WTC11 (cell line): Measurements from ENCODE around the gene CTAG1B. TPM values are rescaled to one million over a fixed set of nuclear protein-coding genes. Genes with fewer than 3 reads are reported as not detected.

Experiments
- ATAC-seq: fragments of 200-7000 bp; cut with Tn5 transposase; 2 replicates; pipeline ENCODE4 v1.10.0; 2021; ENCODE audit warnings: mild to moderate bottlenecking, moderate library complexity
- CTCF ChIA-PET: fragments of 300-600 bp; sonication (Branson Sonifier 250); formaldehyde crosslinking; loops from one replicate; lab custom pipeline; 2021; ENCODE audit warnings: antibody characterized with exemption; lab: Charles Lee
- POLR2A ChIA-PET: fragments of 350-600 bp; sonication (Branson Sonifier 250); formaldehyde crosslinking; loops from one replicate; lab custom pipeline; 2021; ENCODE audit warnings: antibody characterized with exemption; lab: Charles Lee
- DNase-seq: peaks from one replicate; pipeline ENCODE4 v3.0.0; 2021; ENCODE audit warnings: low spot score
- H3K27ac Mint-ChIP-seq: 2 replicates; pipeline ENCODE4 v1.8.0; 2021; ENCODE audit warnings: mixed read lengths
- H3K27me3 Mint-ChIP-seq: 2 replicates; pipeline ENCODE4 v1.8.0; 2021; ENCODE audit warnings: low read depth, mild to moderate bottlenecking, moderate library complexity, mixed read lengths
- H3K36me3 Mint-ChIP-seq: 2 replicates; pipeline ENCODE4 v1.8.0; 2021; ENCODE audit warnings: mixed read lengths
- H3K4me1 Mint-ChIP-seq: 2 replicates; pipeline ENCODE4 v1.8.0; 2022; ENCODE audit warnings: mixed read lengths
- H3K4me3 Mint-ChIP-seq: 2 replicates; pipeline ENCODE4 v1.8.0; 2021; ENCODE audit warnings: mild to moderate bottlenecking, moderate library complexity, mixed read lengths
- H3K9me3 Mint-ChIP-seq: 2 replicates; pipeline ENCODE4 v1.8.0; 2021; ENCODE audit warnings: mixed read lengths
- ELF4 ChIP-seq: sonication (generic); formaldehyde crosslinking; IDR thresholded peaks from 2 replicates; pipeline ENCODE4 v1.8.1; 2022; ENCODE audit warnings: low read depth, mild to moderate bottlenecking, moderate library complexity, missing genetic modification reagents
- ESRRA ChIP-seq: sonication (generic); formaldehyde crosslinking; IDR thresholded peaks from 2 replicates; pipeline ENCODE4 v1.8.1; 2022; ENCODE audit warnings: mild to moderate bottlenecking, missing genetic modification reagents, borderline replicate concordance
- FOXP1 ChIP-seq: sonication (generic); formaldehyde crosslinking; IDR thresholded peaks from 2 replicates; pipeline ENCODE4 v1.8.0; 2022; ENCODE audit warnings: missing genetic modification reagents, mild to moderate bottlenecking, moderate library complexity, borderline replicate concordance
- GTF2I ChIP-seq: fragments of 250-450 bp; sonication (Bioruptor Pico); conservative IDR thresholded peaks from 2 replicates; pipeline ENCODE4 v1.4.0; 2021; ENCODE audit warnings: mild to moderate bottlenecking
- JUN ChIP-seq: sonication (generic); formaldehyde crosslinking; IDR thresholded peaks from 2 replicates; pipeline ENCODE4 v1.8.0; 2023; ENCODE audit warnings: mild to moderate bottlenecking, missing genetic modification reagents
- RORB ChIP-seq: fragments of 250-450 bp; sonication (Bioruptor Pico); IDR thresholded peaks from 2 replicates; pipeline ENCODE4 v1.9.0; 2021; ENCODE audit warnings: mild to moderate bottlenecking
- SMAD4 ChIP-seq: sonication (generic); formaldehyde crosslinking; IDR thresholded peaks from 2 replicates; pipeline ENCODE4 v1.8.0; 2022; ENCODE audit warnings: mild to moderate bottlenecking, missing genetic modification reagents
- SP1 ChIP-seq: sonication (generic); formaldehyde crosslinking; conservative IDR thresholded peaks from 2 replicates; pipeline ENCODE4 v1.8.1; 2022; ENCODE audit warnings: missing genetic modification reagents
- TEAD1 ChIP-seq: sonication (generic); formaldehyde crosslinking; IDR thresholded peaks from 2 replicates; pipeline ENCODE4 v1.8.0; 2022; ENCODE audit warnings: mild to moderate bottlenecking, missing genetic modification reagents
- ZNF121 ChIP-seq: sonication (generic); formaldehyde crosslinking; IDR thresholded peaks from 2 replicates; pipeline ENCODE4 v1.8.0; 2023; ENCODE audit warnings: missing genetic modification reagents
- ZNF138 ChIP-seq: sonication (generic); formaldehyde crosslinking; conservative IDR thresholded peaks from 2 replicates; pipeline ENCODE4 v1.8.1; 2022; ENCODE audit warnings: mild to moderate bottlenecking, moderate library complexity, missing genetic modification reagents
- ZNF219 ChIP-seq: sonication (generic); formaldehyde crosslinking; IDR thresholded peaks from 2 replicates; pipeline ENCODE4 v1.8.0; 2023; ENCODE audit warnings: missing genetic modification reagents, mild to moderate bottlenecking, borderline replicate concordance
- ZNF317 ChIP-seq: sonication (generic); formaldehyde crosslinking; IDR thresholded peaks from 2 replicates; pipeline ENCODE4 v1.8.1; 2023; ENCODE audit warnings: low read depth, mild to moderate bottlenecking, moderate library complexity, missing genetic modification reagents, borderline replicate concordance
- ZNF423 ChIP-seq: fragments of 250-450 bp; sonication (Bioruptor Pico); IDR thresholded peaks from 2 replicates; pipeline ENCODE4 v2.1.2; 2022; ENCODE audit warnings: mild to moderate bottlenecking, moderate library complexity
- total RNA-seq: library from RNA; stranded (reverse); gene quantifications from 3 replicates; pipeline ENCODE4 v1.2.3, GENCODE V29; 2021
- TF ChIP-seq, protein P1 (sequence below): sonication (generic); formaldehyde crosslinking; IDR thresholded peaks from 2 replicates; pipeline ENCODE4 v1.8.0; 2023; ENCODE audit warnings: missing genetic modification reagents
- TF ChIP-seq, protein P2 (sequence below): sonication (generic); formaldehyde crosslinking; IDR thresholded peaks from 2 replicates; pipeline ENCODE4 v1.8.1; 2022; ENCODE audit warnings: low read depth, missing genetic modification reagents, borderline replicate concordance
- TF ChIP-seq, protein P3 (sequence below): sonication (generic); formaldehyde crosslinking; IDR thresholded peaks from 2 replicates; pipeline ENCODE4 v1.8.1; 2023; ENCODE audit warnings: mild to moderate bottlenecking, missing genetic modification reagents
- TF ChIP-seq, protein P4 (sequence below): sonication (generic); formaldehyde crosslinking; IDR thresholded peaks from 2 replicates; pipeline ENCODE4 v1.8.1; 2023; ENCODE audit warnings: mild to moderate bottlenecking, missing genetic modification reagents, moderate library complexity
- TF ChIP-seq, protein P5 (sequence below): sonication (generic); formaldehyde crosslinking; IDR thresholded peaks from 2 replicates; pipeline ENCODE4 v1.8.1; 2022; ENCODE audit warnings: mild to moderate bottlenecking, moderate library complexity, missing genetic modification reagents
- TF ChIP-seq, protein P6 (sequence below): fragments of 250-450 bp; sonication (Bioruptor Pico); IDR thresholded peaks from 2 replicates; pipeline ENCODE4 v1.9.0; 2021; ENCODE audit warnings: mild to moderate bottlenecking, borderline replicate concordance
- TF ChIP-seq, protein P7 (sequence below): fragments of 250-450 bp; sonication (Bioruptor Pico); IDR thresholded peaks from 2 replicates; pipeline ENCODE4 v1.8.0; 2021; ENCODE audit warnings: mild to moderate bottlenecking

CTAG1B gene
- total RNA-seq, 1 experiment from 2014 or later: not detected

DNA sequence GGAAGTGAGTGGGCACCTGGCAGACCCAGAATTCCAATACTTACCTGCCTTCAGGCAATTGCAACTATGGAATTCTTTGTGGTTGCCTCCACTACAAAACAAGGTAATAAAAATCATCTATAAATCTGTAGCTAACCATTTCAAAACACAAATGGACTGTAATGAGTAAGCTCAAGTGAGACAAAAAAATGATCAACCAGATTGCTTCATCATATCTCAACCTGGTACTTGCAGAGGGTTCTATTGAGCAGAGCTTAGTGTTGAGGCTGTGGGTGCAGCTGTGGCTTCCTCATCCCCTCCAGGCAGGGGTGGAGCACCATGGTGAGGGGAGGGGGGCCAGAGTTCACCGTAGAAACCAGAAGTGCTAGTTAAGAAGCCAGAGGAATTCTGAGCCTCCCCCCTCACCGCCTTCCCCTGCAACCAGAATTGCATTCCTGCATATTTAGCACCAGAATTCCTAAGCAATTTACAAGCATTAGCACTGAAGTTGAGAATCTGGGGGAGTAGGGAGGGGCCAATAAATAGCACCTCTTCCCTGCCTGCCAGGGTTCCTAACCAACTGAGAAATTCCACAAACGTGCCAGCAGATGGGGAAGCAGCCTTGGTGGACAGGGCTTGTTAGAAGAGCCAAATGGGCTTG is 22.7 kb downstream of the CTAG1B start:
- Mint-ChIP-seq H3K36me3 (peaks cover 15% of the 10 kb centered on the region), H3K4me3 (no peak overlapping the region), H3K27ac (peak overlapping the region; percentile 49; the same call in 1 of the 2 replicates), H3K27me3 (peaks cover 13% of the 10 kb centered on the region), H3K9me3 (peaks cover 23% of the 10 kb centered on the region), H3K4me1 (peaks cover 22% of the 10 kb centered on the region)
- CTCF ChIA-PET: interaction anchor here (1.2 kb wide), 1 partner anchor 152 kb away, joined by 3 read pairs; no protein-coding TSS in a partner anchor
- DNase-seq: peak; percentile 78
- TF ChIP-seq, protein P1, sequence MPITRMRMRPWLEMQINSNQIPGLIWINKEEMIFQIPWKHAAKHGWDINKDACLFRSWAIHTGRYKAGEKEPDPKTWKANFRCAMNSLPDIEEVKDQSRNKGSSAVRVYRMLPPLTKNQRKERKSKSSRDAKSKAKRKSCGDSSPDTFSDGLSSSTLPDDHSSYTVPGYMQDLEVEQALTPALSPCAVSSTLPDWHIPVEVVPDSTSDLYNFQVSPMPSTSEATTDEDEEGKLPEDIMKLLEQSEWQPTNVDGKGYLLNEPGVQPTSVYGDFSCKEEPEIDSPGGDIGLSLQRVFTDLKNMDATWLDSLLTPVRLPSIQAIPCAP: no peak
- TF ChIP-seq, protein P2, sequence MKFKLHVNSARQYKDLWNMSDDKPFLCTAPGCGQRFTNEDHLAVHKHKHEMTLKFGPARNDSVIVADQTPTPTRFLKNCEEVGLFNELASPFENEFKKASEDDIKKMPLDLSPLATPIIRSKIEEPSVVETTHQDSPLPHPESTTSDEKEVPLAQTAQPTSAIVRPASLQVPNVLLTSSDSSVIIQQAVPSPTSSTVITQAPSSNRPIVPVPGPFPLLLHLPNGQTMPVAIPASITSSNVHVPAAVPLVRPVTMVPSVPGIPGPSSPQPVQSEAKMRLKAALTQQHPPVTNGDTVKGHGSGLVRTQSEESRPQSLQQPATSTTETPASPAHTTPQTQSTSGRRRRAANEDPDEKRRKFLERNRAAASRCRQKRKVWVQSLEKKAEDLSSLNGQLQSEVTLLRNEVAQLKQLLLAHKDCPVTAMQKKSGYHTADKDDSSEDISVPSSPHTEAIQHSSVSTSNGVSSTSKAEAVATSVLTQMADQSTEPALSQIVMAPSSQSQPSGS (CRISPR knock-in tag): no peak
- TF ChIP-seq ZNF423 (CRISPR knock-in tag) (no peak), ZNF138 (CRISPR knock-in tag) (no peak), TEAD1 (CRISPR knock-in tag) (peak; percentile 68; the same call in 1 of the 2 replicates), ZNF219 (CRISPR knock-in tag) (no peak), GTF2I (no peak), JUN (no peak), FOXP1 (CRISPR knock-in tag) (no peak), SP1 (CRISPR knock-in tag) (0 out of 2 replicates have a peak, but pooled peaks have one; percentile 15), SMAD4 (no peak)
- TF ChIP-seq, protein P3, sequence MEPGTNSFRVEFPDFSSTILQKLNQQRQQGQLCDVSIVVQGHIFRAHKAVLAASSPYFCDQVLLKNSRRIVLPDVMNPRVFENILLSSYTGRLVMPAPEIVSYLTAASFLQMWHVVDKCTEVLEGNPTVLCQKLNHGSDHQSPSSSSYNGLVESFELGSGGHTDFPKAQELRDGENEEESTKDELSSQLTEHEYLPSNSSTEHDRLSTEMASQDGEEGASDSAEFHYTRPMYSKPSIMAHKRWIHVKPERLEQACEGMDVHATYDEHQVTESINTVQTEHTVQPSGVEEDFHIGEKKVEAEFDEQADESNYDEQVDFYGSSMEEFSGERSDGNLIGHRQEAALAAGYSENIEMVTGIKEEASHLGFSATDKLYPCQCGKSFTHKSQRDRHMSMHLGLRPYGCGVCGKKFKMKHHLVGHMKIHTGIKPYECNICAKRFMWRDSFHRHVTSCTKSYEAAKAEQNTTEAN (CRISPR knock-in tag): no peak
- TF ChIP-seq, protein P4, sequence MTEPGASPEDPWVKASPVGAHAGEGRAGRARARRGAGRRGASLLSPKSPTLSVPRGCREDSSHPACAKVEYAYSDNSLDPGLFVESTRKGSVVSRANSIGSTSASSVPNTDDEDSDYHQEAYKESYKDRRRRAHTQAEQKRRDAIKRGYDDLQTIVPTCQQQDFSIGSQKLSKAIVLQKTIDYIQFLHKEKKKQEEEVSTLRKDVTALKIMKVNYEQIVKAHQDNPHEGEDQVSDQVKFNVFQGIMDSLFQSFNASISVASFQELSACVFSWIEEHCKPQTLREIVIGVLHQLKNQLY (CRISPR knock-in tag): no peak
- peak; percentile 92 for ATAC-seq
- POLR2A ChIA-PET: no interaction called here

DNA sequence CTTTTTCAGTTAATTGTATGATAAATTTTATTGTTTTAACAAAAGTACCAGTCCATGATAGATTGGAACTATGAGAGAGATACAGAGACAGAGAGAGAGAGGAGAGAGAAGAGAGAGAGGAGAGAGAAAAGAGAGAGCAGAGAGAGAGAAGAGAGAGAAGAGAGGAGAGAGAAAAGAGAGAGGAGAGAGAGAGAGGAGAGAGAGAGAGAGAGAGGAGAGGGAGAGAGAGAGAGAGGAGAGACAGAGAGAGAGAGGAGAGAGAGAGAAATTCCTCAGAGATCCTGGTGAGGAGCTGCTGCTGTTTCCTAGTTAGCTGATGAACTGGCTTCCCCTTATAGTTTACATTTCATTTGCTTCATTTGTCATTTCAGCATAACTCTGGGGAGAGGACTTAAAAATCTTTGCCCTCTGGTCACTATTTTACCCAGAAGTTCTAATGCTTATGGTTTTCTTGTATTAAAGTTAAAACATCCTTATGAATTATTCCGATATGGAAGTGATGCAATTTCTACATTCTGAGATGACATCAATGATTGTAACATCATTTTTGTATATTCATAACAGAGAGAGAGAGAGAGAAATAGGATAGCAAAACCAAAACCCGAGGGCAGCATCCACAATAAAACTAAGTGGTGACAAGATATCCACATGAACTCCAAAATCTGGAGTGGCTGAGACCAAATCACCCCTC is 23.4 kb downstream of the CTAG1B start:
- POLR2A ChIA-PET: no interaction called here
- peaks cover 23% of the 10 kb centered on the region for H3K9me3 Mint-ChIP-seq
- peaks cover 22% of the 10 kb centered on the region for H3K4me1 Mint-ChIP-seq
- DNase-seq (no peak), ATAC-seq (no peak)
- peak overlapping the region; percentile 55 for H3K27ac Mint-ChIP-seq
- TF ChIP-seq, protein P5, sequence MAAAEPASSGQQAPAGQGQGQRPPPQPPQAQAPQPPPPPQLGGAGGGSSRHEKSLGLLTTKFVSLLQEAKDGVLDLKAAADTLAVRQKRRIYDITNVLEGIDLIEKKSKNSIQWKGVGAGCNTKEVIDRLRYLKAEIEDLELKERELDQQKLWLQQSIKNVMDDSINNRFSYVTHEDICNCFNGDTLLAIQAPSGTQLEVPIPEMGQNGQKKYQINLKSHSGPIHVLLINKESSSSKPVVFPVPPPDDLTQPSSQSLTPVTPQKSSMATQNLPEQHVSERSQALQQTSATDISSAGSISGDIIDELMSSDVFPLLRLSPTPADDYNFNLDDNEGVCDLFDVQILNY (CRISPR knock-in tag): no peak
- no peak for TF ChIP-seq ELF4
- no peak for TF ChIP-seq JUN
- no peak for TF ChIP-seq ESRRA (CRISPR knock-in tag)
- TF ChIP-seq RORB (CRISPR knock-in tag): no peak
- TF ChIP-seq, protein P6, sequence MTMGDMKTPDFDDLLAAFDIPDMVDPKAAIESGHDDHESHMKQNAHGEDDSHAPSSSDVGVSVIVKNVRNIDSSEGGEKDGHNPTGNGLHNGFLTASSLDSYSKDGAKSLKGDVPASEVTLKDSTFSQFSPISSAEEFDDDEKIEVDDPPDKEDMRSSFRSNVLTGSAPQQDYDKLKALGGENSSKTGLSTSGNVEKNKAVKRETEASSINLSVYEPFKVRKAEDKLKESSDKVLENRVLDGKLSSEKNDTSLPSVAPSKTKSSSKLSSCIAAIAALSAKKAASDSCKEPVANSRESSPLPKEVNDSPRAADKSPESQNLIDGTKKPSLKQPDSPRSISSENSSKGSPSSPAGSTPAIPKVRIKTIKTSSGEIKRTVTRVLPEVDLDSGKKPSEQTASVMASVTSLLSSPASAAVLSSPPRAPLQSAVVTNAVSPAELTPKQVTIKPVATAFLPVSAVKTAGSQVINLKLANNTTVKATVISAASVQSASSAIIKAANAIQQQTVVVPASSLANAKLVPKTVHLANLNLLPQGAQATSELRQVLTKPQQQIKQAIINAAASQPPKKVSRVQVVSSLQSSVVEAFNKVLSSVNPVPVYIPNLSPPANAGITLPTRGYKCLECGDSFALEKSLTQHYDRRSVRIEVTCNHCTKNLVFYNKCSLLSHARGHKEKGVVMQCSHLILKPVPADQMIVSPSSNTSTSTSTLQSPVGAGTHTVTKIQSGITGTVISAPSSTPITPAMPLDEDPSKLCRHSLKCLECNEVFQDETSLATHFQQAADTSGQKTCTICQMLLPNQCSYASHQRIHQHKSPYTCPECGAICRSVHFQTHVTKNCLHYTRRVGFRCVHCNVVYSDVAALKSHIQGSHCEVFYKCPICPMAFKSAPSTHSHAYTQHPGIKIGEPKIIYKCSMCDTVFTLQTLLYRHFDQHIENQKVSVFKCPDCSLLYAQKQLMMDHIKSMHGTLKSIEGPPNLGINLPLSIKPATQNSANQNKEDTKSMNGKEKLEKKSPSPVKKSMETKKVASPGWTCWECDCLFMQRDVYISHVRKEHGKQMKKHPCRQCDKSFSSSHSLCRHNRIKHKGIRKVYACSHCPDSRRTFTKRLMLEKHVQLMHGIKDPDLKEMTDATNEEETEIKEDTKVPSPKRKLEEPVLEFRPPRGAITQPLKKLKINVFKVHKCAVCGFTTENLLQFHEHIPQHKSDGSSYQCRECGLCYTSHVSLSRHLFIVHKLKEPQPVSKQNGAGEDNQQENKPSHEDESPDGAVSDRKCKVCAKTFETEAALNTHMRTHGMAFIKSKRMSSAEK (CRISPR knock-in tag): no peak
- no peak for TF ChIP-seq ZNF317 (CRISPR knock-in tag)
- TF ChIP-seq, protein P7, sequence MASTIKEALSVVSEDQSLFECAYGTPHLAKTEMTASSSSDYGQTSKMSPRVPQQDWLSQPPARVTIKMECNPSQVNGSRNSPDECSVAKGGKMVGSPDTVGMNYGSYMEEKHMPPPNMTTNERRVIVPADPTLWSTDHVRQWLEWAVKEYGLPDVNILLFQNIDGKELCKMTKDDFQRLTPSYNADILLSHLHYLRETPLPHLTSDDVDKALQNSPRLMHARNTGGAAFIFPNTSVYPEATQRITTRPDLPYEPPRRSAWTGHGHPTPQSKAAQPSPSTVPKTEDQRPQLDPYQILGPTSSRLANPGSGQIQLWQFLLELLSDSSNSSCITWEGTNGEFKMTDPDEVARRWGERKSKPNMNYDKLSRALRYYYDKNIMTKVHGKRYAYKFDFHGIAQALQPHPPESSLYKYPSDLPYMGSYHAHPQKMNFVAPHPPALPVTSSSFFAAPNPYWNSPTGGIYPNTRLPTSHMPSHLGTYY (CRISPR knock-in tag): no peak
- TF ChIP-seq ZNF121 (CRISPR knock-in tag): no peak
- H3K4me3 Mint-ChIP-seq: no peak overlapping the region; the same call in 1 of the 2 replicates
- CTCF ChIA-PET: interaction anchor here (1.2 kb wide), 1 partner anchor 153 kb away, joined by 3 read pairs; no protein-coding TSS in a partner anchor
- peaks cover 13% of the 10 kb centered on the region for H3K27me3 Mint-ChIP-seq
- peaks cover 15% of the 10 kb centered on the region for H3K36me3 Mint-ChIP-seq
